ENCODE measurements around the gene AGXT. TPM values are rescaled to one million over a fixed set of nuclear protein-coding genes. Genes with fewer than 3 reads are reported as not detected.

The AGXT gene
- total RNA-seq, 4 donors from 2014 or later: 0.33 to 0.75 TPM; not detected in 2

DNA sequence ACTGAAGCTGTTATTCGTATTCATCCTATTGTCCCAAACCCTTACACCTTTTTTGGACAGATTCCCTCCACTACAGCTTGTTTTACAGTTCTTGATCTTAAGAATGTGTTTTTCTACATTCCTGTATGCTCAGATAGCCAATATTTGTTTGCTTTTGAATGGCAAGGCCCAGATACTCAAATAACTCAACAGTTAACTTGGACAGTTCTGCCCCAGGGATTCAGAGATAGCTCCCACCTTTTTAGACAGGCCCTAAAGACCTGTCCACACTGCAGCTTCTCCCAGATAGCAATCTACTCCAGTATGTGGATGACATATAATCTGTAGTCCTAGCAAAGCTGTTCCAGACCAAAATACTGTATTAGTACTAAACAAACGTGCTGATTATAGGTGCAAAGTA lies 7.1 kb upstream of the AGXT start:
- TF ChIP-seq, protein P1, sequence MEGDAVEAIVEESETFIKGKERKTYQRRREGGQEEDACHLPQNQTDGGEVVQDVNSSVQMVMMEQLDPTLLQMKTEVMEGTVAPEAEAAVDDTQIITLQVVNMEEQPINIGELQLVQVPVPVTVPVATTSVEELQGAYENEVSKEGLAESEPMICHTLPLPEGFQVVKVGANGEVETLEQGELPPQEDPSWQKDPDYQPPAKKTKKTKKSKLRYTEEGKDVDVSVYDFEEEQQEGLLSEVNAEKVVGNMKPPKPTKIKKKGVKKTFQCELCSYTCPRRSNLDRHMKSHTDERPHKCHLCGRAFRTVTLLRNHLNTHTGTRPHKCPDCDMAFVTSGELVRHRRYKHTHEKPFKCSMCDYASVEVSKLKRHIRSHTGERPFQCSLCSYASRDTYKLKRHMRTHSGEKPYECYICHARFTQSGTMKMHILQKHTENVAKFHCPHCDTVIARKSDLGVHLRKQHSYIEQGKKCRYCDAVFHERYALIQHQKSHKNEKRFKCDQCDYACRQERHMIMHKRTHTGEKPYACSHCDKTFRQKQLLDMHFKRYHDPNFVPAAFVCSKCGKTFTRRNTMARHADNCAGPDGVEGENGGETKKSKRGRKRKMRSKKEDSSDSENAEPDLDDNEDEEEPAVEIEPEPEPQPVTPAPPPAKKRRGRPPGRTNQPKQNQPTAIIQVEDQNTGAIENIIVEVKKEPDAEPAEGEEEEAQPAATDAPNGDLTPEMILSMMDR (IDR thresholded peaks at IDR 0.05; ENCODE audit: low read depth): no peak

DNA sequence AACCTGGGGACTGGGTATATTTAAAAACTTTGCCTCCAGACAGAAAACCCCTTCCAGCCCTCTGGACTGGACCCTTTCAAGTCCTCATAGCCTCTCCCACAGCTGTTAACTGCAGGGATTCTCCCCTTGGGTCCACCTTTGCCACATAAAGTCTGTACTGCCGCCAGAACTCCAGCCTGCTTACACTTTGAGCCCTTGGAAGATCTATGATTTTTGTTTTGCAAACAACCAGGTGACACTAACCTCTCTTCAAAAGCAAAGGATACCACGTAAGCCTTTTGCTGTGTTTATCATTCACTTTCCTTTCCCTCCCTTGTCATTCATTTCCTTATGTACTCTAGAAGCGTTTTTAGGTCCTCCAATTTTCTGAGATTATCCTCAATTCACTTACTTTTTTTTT lies 4.1 kb upstream of the AGXT start:
- TF ChIP-seq, protein P1 (IDR thresholded peaks at IDR 0.05; ENCODE audit: low read depth): no peak

DNA sequence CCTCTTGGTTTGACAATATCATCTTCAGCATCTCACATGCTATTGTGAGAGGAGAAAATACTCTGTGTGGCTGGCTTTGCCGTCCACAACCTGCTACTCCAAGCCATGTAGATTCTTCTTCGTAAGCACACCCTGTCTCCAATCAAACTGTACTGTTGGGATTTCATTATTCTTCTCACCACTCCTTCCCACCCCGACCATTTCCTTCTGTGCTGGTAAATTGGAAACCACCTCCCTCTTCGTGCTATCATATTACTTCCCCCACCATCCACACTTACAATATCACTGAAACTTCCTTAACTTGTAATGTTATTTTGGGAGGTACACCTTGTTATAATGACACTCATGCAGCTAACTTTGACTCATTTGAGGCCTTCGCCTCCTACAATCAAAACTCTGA lies 3.2 kb upstream of the AGXT start:
- TF ChIP-seq, protein P1 (IDR thresholded peaks at IDR 0.05; ENCODE audit: low read depth): no peak

DNA sequence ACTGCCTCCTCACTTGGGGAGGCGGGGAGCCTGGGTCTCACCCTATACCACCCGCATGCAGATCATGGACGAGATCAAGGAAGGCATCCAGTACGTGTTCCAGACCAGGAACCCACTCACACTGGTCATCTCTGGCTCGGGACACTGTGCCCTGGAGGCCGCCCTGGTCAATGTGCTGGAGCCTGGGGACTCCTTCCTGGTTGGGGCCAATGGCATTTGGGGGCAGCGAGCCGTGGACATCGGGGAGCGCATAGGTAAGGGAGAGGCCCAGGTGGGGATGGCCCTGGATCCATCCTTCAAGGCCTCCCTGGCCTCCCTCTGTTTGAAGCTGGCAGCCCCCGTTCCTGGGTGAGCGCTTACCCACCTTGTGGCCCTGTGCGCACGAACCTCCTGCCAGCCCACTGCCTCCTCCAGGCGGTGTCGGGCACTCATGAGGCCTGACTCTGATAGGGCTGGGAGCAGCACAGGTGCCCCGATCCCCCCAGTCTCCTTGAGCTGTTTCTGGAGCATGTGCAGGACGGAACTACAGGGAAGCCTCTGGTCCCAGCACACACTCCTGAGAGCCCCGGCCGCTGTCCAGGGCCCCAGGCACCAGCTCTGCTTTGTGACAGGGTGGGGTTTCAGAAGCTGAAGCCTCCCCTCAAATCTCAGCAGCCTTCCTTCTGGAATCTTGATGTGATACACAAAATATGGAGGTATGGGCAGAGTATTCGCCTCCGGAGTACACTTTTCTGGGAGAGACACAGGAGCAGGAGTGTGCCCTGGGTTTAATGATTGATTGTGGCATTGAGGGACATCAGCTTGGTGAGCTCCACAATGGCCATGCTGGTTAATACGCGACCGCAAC lies 708 bp downstream of the AGXT start:
- TF ChIP-seq, protein P1 (IDR thresholded peaks at IDR 0.05; ENCODE audit: low read depth): no peak

DNA sequence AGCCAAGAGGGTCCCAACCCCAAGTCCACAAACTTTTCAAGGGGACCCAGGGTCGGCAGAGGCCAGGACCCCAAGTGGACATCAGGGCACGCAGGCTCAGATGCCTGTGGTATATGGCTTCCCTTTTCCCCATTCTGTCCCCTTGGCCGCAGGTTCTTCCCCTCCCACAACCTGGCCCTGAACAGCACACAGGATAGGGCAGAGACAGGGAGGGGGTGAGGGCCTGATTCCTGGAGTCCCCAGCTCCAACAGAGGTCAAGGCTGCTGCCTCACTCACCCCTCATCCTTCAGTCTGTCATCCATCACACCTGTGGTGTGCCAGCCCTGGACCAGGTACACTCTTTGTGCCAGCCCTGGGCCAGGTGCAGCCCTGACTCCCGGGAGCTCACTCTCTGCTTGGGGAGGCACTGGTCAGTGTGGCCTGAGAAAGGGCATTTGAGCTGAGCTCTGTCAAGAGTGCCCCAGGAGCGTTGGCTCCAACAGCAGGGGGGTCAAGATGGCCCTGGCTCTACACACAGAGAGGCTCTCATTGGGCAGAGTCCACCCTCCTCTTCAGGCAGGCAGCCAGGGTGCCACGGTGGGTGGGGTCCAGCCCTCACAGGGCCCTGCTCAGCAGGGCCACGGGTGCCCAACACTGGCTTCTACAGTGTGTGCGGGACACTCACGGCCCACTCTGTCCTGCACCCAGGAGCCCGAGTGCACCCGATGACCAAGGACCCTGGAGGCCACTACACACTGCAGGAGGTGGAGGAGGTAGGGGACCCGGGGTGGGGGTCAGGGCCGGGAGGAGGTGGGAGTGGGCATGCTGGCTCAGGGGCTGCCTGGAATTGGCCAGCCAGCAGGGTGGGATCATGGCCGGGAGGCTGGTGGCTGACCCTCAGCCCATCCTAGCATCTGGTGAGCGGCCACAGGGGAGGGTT lies 1.6 kb downstream of the AGXT start:
- TF ChIP-seq, protein P1 (IDR thresholded peaks at IDR 0.05; ENCODE audit: low read depth): no peak

DNA sequence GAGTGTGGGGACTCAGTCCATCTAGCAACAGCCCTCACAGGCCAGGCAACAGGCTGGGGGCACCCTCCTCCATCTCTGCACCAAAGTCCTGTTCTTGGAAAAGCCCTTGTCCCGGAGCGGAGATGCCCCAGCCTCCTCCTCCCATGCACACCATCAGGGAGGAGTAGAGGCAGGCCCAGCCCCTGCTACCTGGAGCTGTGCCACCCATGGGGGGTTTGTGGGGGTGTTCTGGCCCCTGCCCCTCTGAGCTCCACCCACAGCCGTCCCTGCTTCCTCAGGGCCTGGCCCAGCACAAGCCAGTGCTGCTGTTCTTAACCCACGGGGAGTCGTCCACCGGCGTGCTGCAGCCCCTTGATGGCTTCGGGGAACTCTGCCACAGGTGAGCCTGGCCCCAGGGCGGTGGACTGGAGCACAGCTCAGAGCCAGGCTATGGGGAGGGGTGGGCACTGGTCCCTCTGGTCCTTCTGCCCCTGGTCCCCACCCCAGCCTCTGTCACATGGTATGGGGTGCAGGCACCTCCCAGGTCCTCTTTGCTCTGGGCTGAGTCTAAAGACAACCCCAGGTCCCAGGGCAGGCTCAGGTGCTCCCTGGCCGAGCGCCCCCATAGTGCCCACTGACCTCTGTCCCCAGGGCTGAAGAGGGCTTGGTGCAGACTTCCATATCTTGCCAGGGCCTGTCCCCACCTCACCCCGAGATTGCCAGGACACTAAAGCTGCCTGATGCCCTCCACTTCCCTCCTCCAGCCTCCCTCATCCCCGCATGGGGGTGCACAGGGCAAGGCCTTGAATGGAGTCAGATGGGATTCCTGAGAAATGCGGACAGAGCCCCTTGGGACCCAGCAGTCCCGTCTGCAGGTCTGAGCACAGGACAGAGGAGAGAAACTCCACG lies 2.7 kb downstream of the AGXT start:
- TF ChIP-seq, protein P1 (IDR thresholded peaks at IDR 0.05; ENCODE audit: low read depth): no peak

All from subcutaneous adipose tissue (tissue), 4 donors.